Measurements from ENCODE around the gene UGT1A7.

The UGT1A7 gene

GRCh38 chr2:233799087-233799665, 117.5 kb downstream of the UGT1A7 start:
- no peak for DNase-seq (ENCODE audit: low read depth)

GRCh38 chr2:233799716-233800115, 118.0 kb downstream of the UGT1A7 start:
- no peak for DNase-seq (ENCODE audit: low read depth)

GRCh38 chr2:233800208-233800607, 118.5 kb downstream of the UGT1A7 start:
- no peak for DNase-seq (ENCODE audit: low read depth)

- DNase-seq (ENCODE audit: low read depth), result no peak
Observed at GRCh38 chr2:233801357-233802131, 119.8 kb downstream of the UGT1A7 start.

- DNase-seq (ENCODE audit: low read depth), result no peak
Observed at GRCh38 chr2:233802132-233802815, 120.6 kb downstream of the UGT1A7 start.

GRCh38 chr2:233803292-233803911, 121.7 kb downstream of the UGT1A7 start:
- DNase-seq (ENCODE audit: low read depth), result no peak

- no peak for DNase-seq (ENCODE audit: low read depth)
Observed at GRCh38 chr2:233803994-233804393, 122.3 kb downstream of the UGT1A7 start.

- DNase-seq (ENCODE audit: low read depth), result no peak
Observed at GRCh38 chr2:233807215-233807865, 125.6 kb downstream of the UGT1A7 start.

- no peak for DNase-seq (ENCODE audit: low read depth)
Observed at GRCh38 chr2:233807966-233808935, 126.5 kb downstream of the UGT1A7 start.

- no peak for DNase-seq (ENCODE audit: low read depth)
Observed at GRCh38 chr2:233810385-233810784, 128.7 kb downstream of the UGT1A7 start.

GRCh38 chr2:233811087-233811486, 129.4 kb downstream of the UGT1A7 start:
- DNase-seq (ENCODE audit: low read depth), result no peak

GRCh38 chr2:233811732-233812131, 130.0 kb downstream of the UGT1A7 start:
- no peak for DNase-seq (ENCODE audit: low read depth)

- DNase-seq (ENCODE audit: low read depth), result no peak
Observed at GRCh38 chr2:233813236-233814055, 131.7 kb downstream of the UGT1A7 start.

GRCh38 chr2:233814056-233814835, 132.5 kb downstream of the UGT1A7 start:
- DNase-seq (ENCODE audit: low read depth), result no peak

- no peak for DNase-seq (ENCODE audit: low read depth)
Observed at GRCh38 chr2:233815861-233816260, 134.2 kb downstream of the UGT1A7 start.

- no peak for DNase-seq (ENCODE audit: low read depth)
Observed at GRCh38 chr2:233816334-233816733, 134.6 kb downstream of the UGT1A7 start.

- no peak for DNase-seq (ENCODE audit: low read depth)
Observed at GRCh38 chr2:233816771-233817170, 135.1 kb downstream of the UGT1A7 start.

GRCh38 chr2:233817361-233817911, 135.7 kb downstream of the UGT1A7 start:
- no peak for DNase-seq (ENCODE audit: low read depth)

Measured in T-helper 22 cell (primary cell).